ENCODE measurements around the gene TMTC4. TPM values are rescaled to one million over a fixed set of nuclear protein-coding genes. Genes with fewer than 3 reads are reported as not detected.

Gene TMTC4
- total RNA-seq, 1 donor from 2014 or later = 44.8 TPM

- DNase-seq = no peak
These were observed 6.7 kb downstream of the TMTC4 start for GRCh38 chr13:100667894-100668293.

DNA sequence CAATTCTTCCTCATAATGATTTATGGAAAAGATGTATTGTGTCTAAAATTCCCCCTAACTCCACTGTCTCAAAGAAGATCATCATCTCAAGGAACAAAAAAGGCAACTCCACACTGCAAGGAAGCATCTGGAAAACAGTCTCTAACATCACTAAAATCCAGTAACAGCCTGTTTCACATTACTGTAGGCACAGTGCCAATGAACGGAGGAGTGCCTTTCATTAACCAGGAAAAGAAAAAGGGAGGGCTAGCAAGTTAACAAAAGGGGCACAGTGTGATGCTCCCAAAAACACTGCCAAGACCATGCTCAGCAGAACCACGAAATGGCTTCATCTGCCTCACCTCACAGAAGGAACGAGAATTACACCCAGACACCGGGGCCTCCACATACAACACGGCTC is 8.5 kb downstream of the TMTC4 start:
- no peak for DNase-seq

GRCh38 chr13:100665403-100665802 is 9.2 kb downstream of the TMTC4 start:
- no peak for DNase-seq

GRCh38 chr13:100664171-100664900 is 10.3 kb downstream of the TMTC4 start:
- no peak for DNase-seq

GRCh38 chr13:100662468-100663211 is 12.0 kb downstream of the TMTC4 start:
- DNase-seq = no peak

DNA sequence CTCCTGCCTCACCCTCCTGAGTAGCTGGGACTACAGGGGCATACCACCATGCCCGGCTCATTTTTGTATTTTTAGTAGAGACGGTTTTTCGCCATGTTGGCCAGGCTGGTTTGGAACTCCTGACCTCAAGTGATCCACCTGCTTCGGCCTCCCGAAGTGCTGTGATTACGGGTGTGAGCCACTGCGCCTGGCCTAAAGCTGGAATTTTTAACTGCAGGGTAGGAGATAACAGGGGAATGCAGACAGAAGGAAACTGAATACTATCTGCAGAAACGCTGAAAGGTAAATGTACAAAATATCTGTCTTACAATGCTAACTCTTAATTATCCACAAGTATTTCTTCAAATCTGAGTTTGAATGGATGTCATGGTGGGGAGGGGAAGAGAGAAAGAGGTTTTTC is 13.8 kb downstream of the TMTC4 start:
- DNase-seq = no peak

- no peak for DNase-seq
These were observed 15.0 kb downstream of the TMTC4 start for GRCh38 chr13:100659578-100659977.

DNA sequence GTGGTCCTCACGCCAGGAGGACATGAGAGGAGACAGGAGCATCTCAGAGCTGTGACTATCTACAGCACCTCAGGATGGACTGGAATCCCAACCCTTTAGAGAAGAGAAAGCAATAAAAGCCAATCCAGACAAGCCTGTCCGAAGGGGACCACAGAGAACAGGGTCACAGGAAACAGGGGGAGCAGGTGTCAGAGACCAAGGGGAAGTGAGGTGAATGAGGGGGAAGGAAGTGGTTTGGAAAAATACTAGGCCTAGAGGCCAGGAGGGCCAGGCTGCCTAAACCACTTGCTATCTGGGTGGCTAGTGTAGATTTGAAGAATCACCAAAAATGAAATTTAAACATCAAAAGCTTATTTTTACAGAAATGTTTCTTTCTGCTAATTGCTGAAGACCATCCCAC is 16.2 kb downstream of the TMTC4 start:
- no peak for DNase-seq

- no peak for DNase-seq
These were observed 16.7 kb downstream of the TMTC4 start for GRCh38 chr13:100657881-100658315.

GRCh38 chr13:100652510-100652909 is 22.1 kb downstream of the TMTC4 start:
- peak; percentile 50 for DNase-seq

DNA sequence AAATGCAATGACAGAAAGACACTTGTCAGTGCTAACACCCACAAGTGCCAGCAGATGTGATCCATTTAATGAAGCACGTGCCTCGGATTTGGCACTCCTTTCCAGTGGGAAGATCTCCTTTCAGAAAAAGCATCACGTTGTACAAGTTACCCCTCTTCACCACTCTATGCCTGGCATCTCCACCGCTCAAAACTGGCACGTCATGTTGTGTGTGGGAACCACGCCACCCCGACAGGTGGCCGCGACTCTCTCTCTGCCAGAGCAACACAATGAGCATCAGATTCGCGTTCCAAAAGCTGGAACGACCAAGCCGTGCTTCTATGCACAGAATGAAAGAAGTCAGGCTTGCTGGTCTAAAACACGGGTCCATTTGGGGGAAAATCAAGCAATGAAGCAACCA is 24.3 kb downstream of the TMTC4 start:
- no peak for DNase-seq

DNA sequence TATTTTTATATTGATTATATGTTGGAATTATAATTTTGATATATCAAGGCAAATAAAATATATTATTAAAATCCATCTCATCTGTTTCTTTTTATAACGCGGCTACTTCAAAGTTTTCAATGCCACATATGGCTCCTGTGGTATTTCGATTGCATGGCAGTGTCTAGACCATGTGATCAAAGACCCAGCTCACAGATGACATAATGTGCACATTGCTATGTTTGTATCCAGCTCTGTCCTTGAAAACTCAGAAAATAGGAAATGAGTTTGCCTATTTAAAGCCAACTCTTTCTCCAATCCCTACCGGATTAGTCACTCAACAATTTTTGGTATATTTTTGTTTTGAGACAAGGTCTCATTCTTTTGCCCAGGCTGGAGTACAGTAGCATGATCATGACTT is 26.2 kb downstream of the TMTC4 start:
- peak; percentile 66 for DNase-seq

DNA sequence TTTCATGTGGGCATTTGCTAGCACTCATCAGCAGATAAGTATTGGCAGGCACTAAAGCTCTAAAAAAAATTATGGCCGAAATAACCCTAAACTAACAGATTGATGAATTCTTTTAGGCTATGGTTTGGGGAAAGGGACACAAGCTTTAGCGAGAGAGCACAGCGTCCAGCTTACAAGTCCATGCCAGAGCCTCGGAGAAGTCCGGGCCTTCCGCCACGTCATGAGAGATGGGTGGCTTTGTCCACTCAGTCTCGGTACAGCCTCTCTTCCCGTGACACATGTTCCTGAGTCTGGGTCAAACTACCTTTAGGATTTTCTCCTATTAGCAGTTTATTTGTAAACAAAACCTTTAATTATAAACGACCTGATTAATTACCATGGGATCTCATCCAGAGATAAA is 27.7 kb downstream of the TMTC4 start:
- DNase-seq = no peak

DNA sequence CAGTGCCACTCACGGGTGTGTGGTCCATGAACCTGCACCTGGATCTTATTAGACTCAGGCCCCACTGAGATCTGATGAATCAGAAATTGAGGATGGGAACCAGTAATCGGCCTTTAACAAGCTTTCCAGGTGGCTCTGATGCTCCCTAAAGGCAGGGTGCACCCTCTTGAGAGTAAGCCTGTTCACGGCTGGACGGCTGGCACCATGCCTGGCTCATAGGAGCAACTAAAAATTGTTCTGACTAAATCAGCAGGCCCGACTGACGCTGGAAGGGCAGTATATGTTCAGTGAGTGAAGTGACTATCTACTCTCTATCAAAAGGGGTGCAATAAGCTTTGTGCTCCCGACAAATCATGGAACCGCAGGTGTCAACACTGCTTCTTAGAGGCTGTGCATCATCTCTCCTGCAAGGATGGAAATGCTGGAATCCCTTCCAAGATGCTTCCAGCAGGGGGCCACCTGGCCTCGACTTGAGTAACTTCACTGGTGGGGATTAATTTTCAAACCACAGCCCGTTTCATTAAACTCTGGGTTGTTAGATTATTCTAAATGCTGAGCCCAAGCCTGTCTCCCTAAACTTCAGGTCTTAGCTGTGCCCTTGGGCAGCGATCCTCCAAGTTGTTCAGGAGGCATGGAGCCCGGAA is 28.4 kb downstream of the TMTC4 start:
- DNase-seq = peak; percentile 72

GRCh38 chr13:100645382-100645781 is 29.2 kb downstream of the TMTC4 start:
- DNase-seq = no peak

DNA sequence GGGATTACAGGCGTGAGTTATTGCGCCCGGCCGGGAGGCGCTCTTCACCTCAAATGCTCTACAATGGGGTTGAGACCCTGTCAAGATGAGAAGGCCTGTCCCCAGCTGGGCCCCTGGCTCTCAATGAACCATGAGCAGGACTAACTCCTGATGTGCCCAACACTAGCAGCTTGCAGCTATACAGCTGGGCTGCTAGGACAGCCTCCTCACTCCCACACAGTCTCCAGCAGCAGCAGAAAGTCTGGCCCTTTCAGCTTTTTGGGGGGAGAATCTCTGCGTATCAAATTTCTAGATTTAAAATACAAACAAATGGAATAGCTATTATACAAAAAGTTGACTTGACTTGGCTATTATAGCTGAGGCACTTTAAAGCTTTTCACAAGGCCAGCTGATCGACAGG is 30.2 kb downstream of the TMTC4 start:
- no peak for DNase-seq

GRCh38 chr13:100637796-100638195 is 36.8 kb downstream of the TMTC4 start:
- DNase-seq = no peak

- no peak for DNase-seq
These were observed 37.2 kb downstream of the TMTC4 start for GRCh38 chr13:100637380-100637779.

DNA sequence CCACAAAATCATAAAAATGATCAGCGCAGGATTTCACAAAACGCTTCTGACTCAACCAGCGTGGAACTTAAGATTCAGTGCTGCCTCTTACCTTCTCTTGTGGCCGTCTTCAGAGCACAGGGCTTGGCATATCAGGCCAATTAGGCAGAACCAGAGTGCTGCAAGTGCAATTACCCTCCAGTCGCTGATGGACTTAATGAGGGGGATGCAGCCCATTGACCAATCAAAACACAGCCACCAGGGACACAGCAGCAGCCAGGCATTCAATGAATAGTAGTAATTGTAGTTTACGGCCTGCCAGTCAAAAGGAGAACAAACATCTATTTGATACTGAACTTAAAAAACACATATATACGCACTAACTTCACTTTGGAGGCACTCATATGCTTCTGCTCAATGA is 38.2 kb downstream of the TMTC4 start:
- no peak for DNase-seq

DNA sequence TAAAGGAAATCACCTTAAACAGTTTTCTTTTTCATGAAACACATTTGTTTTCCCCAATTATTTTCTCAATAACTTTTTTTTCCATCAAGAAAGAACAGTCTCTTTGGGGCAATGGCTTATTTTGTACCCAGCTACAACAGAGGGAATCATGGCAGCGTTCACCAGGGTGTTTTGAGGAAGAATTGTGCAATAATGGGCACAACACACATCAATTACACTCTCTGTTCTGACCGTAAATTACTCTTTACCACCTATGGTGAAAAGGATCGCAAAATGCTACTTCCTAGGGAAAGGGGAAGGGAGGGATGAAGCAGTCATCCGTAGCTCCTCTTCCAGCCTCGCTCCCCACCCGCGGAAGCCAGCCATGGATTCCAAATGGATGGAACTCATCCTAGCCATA is 38.6 kb downstream of the TMTC4 start:
- DNase-seq = no peak

GRCh38 chr13:100634696-100635095 is 39.9 kb downstream of the TMTC4 start:
- no peak for DNase-seq

DNA sequence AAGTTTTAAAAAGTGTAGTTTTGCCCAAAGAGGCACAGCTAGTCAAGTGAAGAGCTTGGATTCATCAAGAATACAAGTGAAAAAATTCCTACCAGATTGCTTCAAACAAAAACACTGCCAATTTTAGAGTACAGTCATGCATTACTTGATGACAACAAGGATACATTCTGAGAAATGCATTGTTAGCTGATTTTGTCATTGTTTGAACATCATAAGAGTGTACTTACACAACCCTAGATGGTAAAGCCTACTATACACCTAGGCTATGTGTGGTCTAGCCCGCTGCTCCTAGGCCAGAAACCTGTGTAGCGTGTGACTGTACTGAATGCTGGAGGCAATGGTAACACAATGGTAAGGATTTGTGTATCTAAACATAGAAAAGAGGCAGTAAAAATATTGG is 41.1 kb downstream of the TMTC4 start:
- no peak for DNase-seq

DNA sequence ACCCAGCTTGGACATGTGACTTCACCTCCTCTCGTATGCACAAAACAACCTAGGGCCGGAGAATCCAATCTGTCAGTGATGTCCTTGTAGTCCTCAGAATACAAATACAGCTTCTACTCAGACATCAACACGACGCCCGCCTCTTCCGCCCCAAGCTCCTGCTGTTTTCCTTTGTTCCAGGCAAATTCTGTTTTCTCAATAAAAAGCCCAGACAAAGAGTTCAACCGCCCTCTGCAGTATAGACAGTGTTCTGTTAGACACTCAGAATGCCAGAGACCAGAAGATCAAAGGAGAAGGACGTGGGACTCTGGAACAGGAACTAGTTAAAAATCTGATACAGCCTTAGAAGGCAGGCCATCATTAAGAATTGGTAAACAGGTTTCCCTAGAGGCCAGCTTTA is 44.0 kb downstream of the TMTC4 start:
- DNase-seq = no peak

DNA sequence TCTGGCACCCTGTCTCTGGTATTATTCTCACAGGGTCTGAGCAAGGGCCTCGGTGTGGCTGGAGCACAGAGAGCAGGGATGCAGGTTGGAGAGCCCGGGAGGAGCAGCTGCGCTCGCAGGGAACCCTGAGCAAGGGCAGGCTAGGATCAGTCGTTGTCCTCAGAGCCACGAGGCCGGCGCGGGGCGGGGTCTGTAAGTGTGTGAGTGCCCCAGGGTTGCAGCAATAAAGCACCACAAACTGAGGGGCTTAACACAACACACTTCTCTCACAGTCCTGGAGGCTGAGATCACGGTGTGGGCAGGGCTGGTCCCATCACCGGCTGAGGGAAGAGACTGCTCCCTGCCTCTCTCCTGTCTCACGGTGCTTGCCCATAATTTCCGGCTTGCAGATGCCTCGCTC is 47.5 kb downstream of the TMTC4 start:
- DNase-seq = no peak
